GM19397 (cell line): ENCODE measurements around the gene CLCN6.

Experiments
- ATAC-seq: cut with Tn5 transposase; IDR thresholded peaks from one replicate; pipeline ENCODE4 v1.9.1; 2021; ENCODE audit warnings: mild to moderate bottlenecking, moderate library complexity; ENCODE audit not compliant: unreplicated experiment

The CLCN6 gene

DNA sequence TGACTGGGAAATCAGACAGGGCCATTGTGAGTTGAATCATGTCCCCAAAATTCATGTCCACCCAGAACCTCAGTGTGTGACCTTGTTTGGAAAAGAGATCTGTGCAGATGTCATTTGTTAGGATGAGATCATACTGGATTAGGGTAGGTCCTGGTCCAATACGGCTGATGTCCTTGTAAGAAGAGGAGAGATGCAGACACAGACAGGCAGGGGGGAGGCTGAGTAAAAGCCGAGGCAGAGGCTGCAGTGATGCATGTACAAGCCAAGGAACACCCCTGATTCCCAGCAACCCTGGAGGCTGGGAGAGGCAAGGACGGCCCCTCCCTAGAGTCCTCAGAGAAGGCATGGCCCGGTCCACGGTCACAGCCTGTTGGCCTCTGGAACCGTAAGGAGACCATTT is 68.6 kb downstream of the CLCN6 start:
- no peak for ATAC-seq

DNA sequence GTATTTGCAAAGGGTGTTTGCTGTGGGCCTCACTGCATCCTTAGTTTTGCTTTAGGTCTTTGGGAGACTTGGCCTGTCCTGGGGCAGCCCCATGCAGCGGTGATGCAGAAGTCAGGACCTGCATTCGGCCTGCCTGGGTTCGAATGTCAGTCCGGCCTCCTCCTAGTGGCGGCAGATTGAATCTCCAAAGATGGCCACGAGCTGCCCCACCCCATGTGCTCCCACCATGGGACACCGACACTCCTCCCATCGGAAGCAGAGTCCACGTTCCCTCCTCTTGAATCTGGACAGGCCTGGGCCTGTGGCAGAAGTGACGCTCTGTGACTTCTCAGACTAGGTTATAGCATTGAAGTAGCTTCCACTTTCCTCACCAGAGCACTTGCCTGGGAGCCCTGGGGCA is 69.1 kb downstream of the CLCN6 start:
- ATAC-seq = no peak

DNA sequence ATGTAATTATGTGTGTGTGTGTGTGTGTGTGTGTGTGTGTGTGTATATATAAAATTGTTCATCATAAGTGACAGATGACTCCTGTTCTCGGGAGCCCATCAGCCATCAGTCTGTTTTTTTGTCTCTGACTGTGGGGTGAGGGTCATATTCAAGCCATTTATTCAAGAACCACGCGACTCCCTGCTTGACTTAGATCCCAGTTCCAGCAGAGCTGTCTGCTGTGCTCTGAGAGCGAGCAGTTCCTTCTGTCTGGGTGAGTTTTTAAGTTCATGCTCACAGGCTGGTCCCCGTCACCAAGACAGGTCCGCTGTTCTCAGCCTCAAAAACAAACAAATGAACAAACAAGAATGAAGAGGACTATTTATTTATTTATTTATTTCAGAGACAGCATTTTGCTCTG is 71.1 kb downstream of the CLCN6 start:
- ATAC-seq = no peak

DNA sequence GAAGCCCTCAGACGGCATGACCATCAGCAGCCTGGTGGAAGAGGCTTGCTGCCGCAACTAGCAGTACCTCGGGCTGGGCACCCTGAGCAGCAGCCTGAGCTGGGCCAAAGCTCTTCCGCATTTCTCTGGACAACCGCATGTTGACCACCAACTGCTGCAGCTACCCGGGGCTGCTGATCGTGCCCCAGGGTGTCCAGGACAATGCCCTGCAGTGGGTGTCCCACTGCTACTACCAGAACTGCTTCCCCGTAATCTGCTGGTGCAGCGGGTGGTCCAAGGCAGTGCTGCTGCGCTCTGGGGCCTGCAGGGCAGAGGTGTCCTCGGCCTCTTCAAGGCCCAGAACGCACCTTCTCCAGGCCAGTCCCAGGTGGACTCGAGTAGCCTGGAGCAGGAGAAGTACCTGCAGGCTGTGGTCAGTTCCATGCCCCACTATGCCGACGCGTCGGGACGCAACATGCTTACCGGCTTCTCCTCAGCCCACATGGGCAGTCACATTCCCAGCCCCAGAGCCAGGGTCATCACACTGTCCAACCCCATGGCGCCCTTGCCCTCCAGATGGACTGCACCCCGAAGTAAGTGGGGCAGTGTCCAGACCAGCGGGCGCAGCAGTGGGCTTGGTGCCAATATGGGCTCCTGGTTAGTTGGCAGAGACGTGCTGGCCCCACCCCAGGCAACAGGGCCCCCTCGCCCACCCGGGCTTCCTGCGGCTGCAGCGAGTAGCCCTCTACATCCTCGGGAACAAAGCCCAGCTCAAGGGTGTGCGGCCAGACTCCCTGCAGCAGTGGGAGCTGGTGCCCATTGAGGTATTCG is 72.3 kb downstream of the CLCN6 start:
- no peak for ATAC-seq

DNA sequence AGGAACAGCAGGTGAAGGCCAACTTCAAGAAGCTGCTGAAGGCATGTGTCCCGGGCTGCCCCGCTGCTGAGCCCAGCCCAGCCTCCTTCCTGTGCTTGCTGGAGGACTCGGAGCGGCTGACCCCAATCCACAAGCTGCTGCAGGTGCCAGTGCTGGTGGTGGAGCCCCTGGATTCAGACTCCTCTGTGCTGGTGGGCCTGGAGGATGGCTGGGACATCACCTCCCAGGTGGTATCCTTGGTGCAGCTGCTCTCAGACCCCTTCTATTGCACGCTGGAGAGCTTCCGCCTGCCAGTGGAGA is 72.8 kb downstream of the CLCN6 start:
- no peak for ATAC-seq

DNA sequence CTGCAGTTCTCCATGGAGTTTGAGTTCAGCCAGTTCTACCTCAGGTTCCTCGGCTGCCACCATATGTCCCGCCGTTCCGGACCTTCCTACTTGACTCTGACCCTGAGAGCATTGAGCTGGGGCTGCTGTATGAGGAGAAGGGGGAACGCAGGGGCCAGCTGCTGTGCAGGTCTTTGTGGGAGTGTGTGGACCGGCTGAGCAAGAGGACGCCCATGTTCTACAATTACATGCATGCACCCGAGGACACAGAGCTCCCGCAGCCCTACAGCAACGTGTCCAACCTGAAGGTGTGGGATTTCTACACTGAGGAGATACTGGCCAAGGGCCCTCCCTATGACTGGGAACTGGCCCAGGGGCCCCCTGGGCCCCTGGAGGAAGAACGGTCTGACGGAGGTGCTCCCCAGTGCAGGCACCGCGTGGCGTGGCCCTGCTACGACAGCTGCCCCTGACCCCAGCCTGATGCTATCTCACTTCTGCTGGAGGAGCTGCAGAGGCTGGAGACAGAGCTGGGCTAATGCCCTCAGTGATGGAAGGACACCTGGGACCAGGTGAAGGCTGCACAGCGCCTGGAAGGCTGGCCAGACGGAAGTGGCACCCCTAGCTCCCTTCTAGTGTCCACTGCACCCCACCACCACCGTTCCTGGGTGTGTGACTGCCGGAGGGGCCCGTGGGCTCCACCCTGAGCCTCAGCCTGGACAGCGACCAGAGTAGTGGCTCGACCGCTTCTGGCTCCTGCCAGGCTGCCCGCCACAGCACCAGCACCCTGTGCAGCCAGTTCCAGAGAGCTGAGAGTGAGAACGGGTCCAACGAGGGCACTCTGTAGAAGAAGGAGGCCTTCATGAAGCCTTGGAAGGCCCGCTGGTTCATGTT is 73.6 kb downstream of the CLCN6 start:
- ATAC-seq = no peak

DNA sequence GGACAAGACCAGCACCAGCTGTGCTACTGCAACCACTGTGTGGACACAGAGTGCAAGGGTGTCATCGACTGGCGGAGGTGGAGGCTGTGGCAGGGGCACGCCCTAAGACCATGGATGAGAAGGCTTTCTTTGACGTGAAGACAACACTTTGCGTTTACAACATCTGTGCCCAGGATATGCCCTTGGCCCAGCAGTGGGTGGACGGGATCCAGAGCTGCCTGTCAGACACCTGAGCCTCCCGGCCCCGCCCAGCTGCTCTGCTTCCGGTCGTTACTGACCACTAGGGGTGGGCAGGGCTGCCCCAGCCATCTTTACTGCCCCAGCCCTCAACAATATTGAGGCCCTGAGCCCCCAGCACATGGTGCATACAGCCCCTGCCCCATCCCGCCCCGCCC is 74.2 kb downstream of the CLCN6 start:
- no peak for ATAC-seq

DNA sequence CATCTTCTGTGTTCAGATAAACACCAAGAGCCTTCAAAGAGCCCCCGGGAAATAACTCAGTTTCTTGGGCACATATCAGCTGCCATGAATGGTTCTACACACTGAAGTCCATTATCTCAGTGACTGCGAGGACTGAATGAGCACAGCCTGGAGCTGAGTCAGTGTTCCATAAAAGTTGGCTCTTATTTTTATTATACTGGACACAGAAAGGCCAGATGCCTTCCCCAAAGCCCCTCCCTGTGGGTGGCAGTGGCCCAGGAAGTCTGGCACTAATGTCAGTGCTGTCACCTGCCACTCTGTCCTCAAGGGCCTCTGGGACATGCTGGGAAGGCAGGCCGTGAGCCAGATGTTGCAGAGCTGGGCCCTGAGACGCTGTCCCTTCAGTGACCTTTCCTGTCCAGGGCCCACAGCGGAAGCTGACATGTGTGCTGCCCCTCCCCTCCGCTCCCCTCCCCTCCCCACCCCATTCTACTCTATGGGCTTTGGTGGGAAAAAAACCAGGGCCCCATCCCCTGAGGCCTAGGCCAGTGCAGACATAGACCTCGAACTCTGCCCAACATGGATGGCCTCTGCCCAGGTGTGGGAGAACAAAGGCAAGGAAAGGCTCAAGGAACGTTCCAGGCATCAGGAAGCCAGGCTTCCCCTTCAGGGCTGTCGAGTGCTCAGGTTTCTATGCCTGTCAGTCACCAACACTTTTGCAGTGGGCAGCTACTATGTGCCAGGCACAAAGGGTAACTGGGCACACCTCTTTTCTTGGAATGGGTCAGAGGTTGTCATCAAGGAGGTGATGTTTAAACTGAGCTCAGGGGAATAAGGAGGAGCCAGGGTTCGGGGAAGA is 75.1 kb downstream of the CLCN6 start:
- no peak for ATAC-seq

DNA sequence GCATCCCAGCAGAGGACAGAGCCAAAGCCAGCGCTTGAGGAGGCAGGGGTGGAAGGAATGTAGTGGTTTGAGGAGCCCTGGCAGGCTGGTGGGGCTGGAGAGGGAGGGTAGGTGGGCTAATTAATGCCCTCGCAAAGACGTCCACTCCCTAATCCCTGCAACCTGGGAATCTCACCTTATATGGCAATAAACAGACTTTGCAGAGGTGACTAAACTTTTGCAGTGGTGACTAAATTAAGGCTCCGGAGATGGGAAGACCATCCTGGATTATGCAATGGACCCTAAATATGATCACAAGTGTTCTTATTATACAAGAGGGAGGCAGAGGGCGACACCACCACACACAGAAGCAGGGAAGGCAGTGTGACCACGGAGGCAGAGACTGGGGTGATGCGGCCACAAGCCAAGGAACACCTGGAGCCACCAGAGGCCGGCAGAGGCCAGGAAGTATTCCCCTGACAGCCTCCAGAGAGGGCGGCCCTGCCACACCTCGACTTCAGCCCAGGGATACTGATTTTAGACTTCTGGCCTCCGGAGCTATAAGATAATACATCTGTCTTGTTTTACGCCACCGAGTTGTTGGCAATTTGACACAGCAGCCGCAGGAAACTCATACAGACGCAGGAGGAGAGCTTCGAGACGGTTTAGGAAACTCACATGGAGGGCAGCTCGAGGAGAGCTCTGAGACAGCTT is 75.9 kb downstream of the CLCN6 start:
- no peak for ATAC-seq

DNA sequence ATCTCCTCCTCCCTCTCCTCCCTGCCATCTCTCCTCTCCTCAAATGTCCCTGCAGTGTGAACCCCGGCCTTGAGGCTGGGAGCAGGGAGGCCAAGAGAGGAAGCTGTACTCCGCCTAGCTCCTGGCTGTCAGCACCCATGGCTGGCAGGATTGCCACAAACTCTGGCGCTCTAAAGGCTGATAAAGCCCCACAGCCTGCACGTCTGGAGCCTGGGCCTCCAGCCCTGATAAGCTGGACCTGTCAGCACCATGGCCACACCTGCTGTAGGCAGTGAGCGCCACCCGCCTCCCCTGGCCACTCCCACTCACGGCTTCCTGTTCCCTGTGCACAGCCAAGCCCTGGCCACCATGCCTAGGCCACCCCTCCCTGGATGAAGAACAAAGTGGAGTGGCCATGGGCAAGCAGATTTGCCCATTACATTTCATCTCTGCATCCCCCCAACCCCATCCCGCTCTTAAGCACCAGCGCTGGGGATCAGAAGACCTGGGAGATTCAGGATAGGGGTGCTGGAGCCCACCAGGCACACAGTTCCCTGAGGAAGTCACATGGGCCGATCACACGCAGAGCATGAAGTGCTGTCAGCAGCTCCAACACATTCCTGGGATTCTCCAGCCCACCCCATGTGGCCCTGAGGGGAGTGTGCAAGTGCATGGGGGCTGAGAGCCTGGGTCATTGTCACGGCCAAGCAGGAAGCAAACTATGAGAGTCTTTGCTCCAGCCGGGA is 77.0 kb downstream of the CLCN6 start:
- ATAC-seq = no peak

DNA sequence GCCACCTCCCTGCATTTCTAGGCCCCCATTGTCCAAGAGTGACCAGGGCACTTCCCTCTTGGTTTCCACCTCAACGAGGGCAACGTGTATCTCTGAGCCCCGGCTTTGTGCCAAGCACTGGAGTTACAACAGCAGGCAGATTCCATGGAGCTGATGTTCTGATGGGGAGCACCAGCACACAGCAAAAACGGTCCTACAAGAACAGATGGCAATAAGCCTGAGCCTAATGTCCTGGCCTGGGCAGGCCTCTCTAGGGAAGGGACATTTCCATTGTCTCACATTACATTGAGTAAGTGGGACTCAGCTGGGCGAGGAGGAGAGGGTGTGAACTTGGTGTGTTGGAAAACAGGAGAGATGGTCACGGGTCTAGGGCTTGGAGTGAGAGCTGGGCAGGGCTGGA is 79.9 kb downstream of the CLCN6 start:
- no peak for ATAC-seq

DNA sequence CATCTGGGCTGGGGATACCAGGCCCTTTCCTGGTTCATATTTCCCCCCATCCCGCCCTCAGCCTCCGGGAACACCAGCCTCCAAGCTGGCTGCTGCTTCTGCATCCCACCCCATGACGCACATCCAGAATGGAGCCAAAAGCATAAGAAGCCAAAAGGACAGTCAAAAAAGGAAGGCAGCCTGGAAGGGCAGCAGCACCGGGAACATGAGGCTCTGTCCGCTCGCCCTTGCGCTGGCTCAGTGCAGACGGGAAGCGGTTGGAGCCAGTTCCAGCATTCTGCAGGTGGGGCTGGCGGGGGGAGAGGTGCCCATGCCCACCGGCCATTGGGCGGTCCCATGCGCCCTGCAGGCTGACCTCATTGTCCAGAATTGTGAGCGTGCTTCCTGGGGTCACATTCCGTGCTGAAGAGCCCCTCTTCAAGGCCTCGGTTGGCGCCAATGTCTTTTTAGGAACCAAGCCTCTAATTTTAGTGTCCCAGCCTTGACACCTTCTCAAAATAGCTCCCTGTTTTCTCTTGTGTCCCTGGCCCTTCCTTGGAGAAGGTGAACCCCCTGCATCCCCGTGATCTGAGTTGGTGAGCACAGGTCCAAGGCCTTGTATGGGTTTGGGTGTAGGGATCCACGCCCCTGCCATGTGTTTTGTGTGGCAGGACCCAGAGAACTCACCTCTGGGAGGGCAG is 81.1 kb downstream of the CLCN6 start:
- ATAC-seq = no peak

DNA sequence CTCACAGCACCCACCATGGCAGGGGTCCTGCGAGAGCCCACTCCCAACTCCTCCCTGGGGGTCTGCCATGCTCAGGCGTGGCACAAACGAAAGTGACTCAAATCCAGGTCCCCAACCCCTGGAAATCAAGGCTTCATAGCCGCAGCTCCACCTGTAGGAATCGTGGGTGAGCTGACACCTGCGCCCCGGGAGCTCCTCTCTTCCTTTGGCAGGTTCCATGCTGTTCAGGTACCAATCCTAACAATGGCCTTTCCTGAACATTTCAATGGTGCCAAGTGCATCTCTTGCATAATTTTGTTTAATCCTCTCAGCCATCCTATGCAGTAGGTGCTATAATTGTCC is 81.6 kb downstream of the CLCN6 start:
- no peak for ATAC-seq

DNA sequence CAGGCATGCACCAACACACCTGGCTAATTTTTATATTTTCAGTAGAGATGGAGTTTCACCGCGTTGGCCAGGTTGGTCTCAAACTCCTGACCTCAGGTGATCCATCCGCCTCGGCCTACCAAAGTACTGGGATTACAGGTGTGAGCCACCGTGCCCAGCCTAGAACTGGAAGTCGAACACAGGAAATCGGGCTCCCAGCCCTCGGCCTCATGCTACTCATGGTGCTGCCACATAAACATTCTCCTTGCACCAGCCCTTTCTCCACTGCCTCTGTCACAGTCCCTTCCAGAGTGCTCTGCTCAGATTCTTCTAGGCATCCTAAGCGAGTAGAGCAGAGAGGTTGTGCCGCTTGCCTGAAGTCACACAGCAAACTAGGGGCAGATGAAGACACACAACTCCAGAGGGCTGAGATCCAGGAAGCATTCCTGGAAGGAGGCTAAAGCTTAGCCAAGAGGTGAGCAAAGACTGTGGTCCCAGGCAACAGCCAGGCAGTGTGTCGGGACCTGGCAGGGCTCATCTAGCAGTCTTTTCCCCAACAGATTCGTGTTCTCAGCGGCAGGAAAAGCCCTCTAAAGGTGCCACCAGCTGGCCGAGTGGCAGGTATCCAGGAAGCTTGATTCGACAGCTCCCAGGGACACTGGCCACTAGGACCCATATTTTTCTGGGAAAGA is 82.3 kb downstream of the CLCN6 start:
- ATAC-seq = no peak

DNA sequence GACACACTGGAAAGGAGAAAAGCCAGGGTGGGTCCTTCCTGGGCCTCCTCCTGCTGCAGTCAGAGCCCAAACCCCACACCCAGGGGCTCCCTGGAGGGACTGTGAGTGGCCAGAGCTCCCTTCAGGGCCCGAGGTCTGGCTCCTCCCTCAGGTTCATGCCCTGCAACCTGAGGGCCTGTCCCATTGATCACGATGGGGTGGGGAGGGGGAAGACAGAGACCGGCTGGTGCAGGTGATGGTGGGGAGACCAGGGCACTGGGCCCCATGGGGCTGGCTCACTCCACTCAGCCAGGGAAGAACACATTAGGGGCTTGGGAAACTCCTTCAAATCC is 82.9 kb downstream of the CLCN6 start:
- no peak for ATAC-seq

DNA sequence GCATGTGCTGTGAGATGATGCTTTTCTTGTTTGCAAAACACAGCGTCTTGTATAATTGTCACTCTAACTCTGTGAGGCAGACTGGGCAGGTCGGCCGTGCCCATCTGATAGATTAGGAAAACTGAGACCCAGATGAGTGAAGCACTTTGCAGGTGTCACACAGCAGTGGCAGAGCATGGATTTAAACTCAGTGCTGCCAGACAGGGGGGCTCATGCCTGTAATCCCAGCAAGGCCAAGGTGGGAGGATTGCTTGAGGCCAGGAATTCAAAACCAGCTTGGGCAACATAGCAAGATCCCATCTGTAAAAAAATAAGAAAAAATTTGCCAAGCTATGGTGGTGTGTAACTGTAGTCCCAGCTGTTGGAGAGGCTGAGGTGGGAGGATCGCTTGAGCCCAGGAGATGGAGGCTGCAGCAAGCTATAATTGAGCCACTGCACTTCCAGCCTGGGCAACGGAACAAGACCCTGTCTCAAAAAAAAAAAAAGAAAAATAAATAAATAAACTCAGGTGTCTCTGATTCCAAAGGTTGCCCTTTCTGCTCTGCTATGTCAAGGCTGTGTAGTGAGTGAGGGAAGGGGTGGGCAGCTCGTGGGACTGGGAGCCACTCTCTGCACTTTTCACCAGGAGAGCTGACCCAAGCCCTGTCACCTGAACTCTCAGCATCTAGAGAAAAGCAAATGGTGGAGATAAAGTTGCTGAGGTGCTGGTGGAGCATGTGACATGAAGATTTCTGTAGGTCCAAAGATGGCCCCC is 85.6 kb downstream of the CLCN6 start:
- no peak for ATAC-seq
